Endometrium (tissue), 2 donors: ENCODE data around the gene PRSS33.

Experiments used
- FAIRE-seq: peaks from 2 replicates; lab custom pipeline; 2012; peaks lifted over from hg19 to GRCh38; lab: Jason Lieb, UNC
- donor health status: control.
- donor health status: control.

PRSS33 gene

DNA sequence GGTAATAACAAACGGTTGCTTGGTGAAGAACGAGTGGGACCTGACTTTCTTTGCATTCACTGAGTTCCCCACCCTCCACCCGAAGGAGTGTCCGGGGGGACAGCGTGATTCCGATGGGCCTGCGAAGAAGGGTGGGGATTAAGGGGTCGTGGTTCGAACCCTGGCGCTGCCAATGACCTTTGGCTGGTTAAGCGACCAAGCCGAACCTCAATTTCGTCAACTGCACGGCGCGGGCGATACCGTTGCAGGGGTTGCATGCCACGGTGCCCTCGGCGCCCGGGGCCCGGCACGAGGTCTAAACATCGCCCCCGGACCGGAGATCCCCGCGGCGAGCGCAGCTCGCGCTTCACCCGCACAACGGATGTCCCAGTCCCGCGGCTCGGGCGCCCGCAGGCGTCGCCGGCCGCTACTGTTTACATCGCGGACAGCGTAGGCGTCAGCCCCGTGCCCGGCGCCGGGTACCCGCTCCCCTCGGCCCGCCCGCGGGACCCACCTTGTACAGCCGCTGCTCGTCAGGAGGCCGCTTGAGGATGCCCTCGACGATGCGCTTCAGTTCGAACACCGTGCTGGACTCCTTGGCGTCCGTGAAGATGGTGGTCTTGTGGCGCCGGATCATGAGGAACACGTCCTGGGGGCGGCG is 10.7 kb downstream of the PRSS33 start:
- no peak for FAIRE-seq

DNA sequence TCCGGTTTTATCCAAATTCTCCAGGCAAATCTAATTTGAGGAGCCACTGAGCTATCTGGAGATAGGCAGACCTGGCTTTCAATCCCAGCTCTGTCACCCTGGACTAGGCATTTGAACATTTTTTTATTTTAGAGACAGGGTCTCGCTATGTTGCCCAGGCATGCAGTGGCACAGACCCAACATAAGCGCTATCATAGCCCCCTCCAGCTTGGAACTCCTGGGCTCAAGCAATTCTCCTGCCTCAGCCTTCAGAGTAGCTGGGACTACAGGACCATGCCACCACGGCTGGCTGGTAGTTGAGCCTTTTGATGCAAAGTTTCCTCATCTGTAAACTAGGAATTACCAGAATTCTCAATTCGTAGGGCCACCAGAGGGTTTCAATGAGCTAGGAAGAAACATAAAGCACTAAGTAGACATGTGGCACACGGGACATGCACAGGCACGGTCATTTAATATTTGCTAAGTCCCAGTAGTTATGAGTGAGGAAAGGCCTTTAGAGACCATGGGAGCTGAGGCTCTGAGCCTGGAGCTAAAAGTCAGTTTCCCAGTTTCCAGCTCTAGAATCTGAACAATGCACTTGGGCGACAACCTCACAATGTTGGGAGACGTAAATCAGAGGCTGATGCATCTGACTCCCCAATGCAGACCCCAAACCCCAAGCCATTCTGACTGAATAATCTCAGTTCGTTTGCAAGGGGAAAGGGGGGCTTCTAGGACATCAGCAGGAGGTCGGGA is 11.4 kb downstream of the PRSS33 start:
- FAIRE-seq, result no peak

DNA sequence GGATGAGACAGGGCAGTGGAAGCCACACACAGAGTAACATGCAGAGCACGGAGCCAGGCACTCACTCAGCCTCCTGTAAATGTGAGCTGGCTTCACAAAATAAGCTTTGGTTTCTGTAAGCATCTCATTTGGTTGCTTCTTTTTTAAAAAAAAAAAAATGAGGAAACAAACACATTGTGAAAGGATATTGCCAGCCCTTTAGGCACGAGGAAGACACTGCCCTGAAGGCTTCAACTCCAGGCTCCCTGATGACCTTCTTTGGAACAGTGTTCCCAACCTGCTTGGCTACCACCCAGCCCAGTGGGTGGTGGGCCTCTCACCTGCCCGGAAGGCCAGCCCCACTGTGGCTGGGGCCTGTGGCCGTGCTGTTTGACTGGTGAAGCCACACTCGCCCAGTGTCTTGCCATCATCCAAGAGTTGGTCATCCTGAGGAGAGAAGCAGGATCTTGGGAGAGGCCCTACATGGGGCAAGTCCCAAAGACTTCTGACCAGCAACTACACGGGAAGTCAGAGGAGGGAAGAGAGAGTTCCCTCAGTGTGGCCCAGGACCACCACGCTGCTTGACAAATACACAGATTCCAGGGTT is 12.1 kb downstream of the PRSS33 start:
- FAIRE-seq, result no peak

DNA sequence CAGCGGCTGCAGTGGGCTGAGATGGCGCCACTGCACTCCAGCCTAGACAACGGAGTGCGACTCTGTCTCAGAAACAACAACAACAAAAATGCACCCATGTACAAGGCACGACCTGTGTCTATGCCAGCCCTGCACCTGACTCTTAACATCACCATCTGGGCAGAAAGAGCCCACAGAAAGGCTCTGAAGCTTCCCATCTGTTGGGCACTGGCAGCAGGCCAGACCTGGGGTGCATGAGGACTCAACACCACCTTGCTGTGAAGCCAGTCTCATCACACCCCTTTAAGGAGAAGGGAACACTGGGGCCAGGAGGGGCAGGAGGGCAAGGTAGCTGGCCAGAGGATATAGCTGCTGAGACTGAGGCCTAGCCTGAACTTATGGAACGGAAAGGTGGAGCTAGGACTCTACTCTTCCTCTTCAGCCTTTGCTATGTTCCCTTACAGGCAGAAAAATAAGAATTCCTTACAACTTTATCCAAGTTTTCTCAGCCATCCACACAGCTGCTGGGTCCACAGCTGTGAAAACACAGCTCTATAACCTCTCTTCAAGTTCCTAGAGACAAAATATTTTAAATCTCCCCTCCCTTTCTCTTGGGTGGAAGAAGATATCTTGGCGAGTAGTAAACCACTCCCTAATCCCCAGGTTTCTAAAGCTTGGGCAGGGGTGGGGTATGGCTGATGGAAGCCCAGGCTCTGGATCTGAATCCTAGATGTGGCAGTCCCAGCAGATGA is 13.0 kb downstream of the PRSS33 start:
- FAIRE-seq, result no peak

DNA sequence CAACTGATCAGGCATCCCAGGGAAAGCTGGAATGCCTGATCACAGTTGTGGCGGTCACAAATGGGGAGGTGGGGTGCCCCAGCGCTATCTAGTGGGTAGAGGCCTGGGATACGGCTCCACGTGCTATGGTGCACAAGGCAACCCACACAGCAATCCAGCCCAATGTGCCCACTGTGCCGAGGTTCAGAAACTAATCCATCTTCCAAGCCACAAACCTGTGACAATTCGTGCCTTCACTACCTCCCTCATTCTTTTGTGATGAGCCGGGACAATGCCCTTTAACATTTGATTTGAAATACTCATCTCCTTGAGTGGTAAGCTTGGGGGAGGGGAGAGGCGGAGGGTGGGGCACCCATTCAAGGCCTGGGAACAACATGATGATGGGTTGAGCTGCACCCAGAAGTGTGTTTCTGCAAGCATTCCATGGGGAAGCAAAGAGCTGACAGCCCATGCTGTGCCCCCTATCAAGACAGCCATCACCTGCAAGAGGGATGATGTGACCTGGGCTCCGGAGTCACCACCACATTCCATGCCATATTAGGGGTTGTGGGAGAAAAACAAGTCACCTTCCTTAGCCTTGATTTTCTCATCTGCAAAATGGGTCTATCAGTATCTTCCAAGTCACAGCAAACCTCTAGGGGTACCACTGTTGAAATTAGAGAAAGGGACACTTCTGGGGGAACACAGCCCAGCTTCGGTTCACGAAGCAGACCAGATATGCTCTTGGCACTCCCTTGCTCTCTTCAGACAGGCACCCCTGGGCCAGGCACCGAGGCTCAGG is 14.0 kb downstream of the PRSS33 start:
- no peak for FAIRE-seq

DNA sequence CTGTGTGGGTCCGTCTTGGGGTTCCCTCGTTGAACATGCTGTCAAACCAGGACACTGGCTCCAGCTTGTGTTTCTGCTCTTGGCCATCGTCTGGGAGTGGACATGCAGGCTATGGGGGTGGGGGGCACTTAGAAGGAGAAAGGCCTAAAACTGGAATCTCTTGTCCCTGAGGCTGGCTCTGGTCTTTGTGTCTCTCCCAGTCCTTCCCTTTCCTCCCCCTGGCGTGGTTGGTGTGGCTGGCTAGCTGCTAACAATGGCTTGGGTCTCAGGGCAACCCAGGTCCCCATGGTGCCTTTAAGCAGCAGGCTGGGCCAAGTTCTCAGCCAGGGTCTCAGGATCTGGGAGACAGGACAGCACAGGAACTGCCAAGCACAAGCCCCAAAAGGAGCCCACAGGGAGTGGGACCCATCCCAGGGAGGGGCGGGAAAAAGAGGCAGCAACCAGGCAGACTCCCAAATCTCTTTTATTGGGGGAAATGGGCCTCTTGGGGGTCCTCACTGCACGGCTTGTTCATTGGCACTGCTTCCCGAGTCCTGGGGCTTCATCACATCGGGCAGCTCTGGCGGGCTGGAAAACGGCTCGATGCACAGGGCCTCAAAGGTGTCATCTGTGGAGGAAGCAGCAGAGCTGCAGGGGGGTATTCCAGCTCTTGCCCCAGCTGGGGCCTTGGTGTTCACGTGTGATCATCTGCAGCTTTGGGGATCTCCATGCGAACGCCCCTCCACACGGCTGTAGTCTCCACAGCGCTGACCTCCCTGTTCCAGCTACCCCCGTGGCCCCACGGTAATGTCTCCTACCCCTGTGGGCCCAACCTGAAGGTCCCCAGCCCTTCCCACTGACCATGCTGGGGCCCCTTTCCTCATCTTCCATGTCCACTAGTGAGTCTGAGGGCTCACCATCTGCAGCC is 15.6 kb downstream of the PRSS33 start:
- FAIRE-seq, result no peak

DNA sequence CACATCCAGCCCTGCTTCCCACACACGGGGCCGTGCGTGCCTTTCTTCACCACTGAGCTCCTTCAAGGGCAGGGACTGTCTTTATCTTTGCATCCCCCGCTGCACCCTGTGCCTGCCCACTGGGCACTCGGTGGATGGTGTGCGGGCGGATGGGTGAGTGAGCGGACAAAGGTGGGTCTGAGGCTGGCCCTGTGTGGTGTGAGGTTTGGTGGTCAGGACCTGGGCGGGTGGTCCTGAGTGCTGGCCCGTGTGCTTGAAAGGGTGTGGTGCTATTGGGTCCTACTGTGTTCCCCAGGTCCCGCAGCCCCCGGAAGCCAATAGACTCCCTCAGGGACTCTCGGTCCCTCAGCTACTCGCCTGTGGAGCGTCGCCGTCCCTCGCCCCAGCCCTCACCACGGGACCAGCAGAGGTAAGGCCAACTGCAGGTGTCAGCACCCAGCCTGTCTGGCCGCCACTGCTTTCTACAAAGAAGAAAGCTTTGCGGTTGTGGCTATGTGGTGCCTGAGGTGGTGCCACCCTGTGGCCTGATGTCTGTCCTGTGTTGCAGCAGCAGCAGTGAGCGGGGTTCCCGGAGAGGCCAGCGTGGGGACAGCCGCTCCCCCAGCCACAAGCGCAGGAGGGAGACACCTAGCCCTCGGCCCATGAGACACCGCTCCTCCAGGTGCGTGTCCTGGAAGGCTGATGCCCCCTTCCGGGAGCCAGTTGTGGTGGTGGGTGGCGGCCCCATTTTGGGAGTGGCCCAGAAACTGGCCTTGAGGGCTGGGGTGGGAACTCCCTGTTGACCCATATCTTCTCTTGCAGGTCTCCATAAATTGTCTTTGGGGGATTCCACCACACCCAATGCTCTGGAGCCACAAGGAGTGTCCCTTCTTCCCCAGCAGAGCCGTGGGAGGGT is 17.1 kb downstream of the PRSS33 start:
- FAIRE-seq, result no peak

DNA sequence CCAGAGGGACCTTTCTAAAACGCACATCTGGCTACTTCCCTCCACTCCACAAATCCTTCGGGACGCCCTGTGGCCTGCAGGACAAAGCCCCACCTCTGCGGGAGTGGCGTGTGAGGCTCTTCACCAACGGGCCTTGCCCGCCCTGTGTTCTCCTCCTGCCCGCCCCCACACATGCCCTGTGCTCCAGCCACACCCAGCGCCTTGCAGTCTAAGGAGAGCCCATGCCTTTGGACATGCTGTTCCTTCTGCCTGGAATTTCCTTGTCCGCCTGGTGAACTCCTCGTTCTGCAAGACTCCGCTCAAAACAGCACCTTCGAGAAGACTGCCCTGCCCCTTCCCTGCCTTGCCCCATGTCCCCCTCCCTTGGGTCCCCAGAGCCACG is 17.7 kb downstream of the PRSS33 start:
- FAIRE-seq, result no peak

DNA sequence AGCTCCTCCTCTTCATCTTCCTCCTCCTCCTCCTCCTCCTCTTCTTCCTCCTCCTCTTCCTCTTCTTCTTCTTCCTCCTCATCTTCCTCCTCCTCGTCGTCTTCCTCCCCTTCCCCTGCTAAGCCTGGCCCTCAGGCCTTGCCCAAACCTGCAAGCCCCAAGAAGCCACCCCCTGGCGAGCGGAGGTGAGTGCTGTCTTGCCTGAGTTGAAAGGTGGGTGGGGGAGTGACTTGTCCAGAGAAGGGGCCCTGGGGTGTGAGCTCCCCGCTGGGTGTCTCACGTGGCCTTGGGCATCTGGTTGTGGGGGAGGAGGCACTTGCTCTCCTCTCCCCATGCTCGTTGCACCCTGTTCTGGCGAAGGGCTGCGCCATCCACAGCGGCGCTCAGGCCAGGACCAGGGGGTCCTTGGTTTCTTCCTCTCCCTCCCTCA is 18.2 kb downstream of the PRSS33 start:
- no peak for FAIRE-seq

DNA sequence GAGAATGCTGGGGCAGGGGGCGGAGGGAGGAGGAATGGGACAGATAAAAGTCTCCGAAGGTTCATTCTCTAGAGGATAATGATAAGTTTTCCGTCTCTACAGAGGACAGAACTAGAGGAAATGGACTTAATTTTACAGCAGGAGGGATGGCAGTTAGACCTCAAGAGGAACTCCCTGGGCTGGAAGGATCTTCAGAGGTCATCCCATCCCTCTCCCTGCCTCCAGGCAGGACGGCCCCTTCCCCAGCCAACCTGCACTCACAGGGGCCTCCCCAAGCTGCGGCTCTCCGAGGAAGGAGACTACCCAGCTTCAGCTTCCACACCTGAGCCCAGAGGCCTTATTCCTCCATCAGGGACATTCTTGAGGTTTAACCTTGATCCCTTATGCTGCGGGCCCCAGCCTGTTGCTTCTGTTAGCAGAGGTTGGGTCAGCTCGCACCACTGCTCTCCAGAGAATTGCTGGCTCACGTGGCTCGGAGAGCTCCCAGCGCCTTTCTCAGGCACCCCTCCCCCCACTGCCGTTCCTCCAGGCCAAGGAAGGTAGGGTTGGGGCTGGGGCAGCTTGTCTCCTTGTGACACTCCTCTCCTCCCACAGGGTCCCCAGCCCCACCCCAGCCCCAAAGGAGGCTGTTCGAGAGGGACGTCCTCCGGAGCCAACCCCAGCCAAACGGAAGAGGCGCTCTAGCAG is 18.8 kb downstream of the PRSS33 start:
- FAIRE-seq, result no peak

DNA sequence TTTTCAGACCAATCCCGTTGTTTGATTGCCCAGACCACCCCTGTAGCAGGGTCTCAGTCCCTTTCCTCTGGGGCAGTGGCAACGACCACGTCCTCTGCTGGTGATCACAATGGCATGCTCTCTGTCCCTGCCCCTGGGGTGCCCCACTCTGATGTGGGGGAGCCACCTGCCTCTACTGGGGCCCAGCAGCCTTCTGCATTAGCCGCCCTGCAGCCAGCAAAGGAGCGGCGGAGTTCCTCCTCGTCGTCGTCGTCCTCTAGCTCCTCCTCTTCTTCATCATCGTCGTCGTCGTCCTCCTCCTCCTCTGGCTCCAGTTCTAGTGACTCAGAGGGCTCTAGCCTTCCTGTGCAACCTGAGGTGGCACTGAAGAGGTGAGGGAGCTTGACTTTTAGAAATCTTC is 19.5 kb downstream of the PRSS33 start:
- no peak for FAIRE-seq

DNA sequence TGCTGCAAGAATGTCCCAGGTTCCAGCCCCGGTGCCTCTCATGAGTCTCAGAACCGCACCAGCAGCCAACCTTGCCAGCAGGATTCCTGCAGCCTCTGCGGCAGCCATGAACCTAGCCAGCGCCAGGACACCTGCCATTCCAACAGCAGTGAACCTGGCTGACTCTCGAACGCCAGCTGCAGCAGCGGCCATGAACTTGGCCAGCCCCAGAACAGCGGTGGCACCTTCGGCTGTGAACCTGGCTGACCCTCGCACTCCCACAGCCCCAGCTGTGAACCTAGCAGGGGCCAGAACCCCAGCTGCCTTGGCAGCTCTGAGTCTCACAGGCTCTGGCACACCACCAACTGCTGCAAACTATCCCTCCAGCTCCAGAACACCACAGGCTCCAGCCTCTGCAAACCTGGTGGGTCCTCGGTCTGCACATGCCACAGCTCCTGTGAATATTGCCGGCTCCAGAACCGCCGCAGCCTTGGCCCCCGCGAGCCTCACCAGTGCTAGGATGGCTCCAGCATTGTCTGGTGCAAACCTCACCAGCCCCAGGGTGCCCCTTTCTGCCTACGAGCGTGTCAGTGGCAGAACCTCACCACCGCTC is 20.1 kb downstream of the PRSS33 start:
- no peak for FAIRE-seq

DNA sequence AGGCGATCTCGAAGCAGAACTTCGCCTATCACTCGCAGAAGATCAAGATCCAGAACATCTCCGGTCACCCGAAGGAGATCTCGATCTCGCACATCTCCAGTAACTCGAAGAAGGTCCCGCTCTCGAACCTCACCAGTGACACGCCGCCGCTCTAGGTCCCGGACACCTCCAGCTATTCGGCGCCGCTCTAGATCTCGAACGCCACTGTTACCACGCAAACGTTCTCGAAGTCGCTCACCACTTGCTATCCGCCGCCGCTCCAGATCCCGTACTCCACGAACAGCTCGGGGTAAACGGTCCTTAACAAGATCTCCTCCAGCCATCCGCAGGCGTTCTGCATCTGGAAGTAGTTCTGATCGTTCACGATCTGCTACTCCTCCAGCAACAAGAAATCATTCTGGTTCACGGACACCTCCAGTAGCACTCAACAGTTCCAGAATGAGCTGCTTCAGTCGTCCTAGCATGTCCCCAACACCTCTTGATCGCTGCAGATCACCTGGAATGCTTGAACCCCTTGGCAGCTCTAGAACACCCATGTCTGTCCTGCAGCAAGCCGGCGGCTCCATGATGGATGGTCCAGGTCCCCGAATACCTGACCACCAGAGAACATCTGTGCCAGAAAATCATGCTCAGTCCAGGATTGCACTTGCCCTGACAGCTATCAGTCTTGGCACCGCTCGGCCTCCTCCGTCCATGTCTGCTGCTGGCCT is 20.8 kb downstream of the PRSS33 start:
- FAIRE-seq, result no peak

DNA sequence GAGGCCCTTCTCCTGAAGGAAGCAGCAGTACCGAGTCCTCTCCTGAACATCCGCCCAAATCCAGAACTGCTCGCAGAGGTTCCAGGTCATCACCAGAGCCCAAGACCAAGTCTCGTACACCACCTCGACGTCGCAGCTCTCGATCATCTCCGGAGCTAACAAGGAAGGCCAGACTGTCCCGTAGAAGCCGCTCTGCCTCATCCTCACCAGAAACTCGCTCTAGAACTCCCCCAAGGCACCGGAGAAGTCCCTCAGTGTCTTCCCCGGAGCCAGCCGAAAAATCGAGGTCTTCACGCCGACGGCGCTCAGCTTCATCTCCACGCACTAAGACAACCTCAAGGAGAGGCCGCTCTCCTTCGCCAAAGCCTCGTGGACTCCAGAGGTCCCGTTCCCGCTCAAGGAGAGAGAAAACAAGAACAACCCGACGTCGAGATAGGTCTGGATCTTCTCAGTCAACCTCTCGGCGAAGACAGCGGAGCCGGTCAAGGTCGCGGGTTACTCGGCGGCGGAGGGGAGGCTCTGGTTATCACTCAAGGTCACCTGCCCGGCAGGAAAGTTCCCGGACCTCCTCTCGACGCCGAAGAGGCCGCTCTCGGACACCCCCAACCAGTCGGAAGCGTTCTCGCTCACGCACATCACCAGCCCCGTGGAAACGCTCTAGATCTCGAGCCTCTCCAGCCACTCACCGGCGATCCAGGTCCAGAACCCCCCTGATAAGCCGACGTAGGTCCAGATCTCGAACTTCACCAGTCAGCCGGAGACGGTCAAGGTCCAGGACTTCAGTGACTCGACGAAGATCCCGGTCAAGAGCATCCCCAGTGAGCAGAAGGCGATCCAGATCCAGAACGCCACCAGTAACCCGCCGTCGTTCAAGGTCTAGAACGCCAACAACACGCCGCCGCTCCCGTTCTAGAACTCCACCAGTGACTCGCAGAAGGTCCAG is 21.6 kb downstream of the PRSS33 start:
- no peak for FAIRE-seq

DNA sequence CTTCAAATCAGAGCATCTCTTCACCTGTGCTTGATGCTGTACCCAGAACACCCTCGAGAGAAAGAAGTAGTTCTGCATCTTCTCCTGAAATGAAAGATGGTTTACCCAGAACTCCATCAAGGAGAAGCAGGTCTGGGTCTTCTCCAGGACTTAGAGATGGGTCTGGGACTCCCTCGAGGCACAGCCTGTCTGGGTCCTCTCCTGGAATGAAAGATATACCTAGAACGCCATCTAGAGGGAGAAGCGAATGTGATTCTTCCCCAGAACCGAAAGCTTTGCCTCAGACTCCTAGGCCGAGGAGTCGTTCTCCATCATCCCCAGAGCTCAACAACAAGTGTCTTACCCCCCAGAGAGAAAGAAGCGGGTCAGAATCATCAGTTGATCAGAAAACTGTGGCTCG is 22.6 kb downstream of the PRSS33 start:
- no peak for FAIRE-seq

DNA sequence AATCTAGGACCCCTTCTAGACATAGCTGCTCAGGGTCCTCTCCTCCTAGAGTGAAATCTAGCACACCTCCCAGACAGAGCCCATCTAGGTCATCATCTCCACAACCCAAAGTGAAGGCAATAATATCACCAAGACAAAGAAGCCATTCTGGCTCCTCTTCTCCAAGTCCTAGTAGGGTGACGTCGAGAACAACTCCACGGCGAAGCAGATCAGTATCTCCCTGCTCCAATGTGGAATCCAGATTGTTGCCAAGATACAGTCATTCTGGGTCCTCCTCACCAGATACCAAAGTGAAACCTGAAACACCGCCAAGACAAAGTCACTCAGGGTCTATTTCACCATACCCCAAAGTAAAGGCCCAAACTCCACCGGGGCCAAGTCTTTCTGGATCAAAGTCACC is 24.2 kb downstream of the PRSS33 start:
- FAIRE-seq, result no peak

DNA sequence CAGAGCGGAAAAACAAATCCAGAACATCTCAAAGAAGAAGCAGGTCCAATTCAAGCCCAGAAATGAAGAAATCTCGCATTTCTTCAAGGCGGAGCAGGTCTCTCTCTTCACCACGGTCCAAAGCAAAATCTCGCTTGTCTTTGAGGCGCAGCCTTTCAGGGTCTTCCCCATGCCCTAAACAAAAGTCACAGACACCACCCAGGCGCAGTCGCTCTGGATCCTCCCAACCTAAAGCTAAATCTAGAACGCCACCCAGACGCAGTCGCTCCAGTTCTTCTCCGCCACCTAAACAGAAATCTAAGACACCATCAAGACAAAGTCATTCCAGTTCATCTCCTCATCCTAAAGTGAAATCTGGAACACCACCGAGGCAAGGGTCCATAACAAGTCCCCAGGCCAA is 24.6 kb downstream of the PRSS33 start:
- FAIRE-seq, result no peak
